Myocyte (in vitro differentiated cells): ENCODE measurements around the gene PRDM11. TPM values are rescaled to one million over a fixed set of nuclear protein-coding genes. Genes with fewer than 3 reads are reported as not detected.

Source experiments
- total RNA-seq: library from RNA; depleted of rRNA; stranded (reverse); fragments of >200 nt; gene quantifications from 2 replicates; pipeline ENCODE4 v1.2.3, GENCODE V29; 2014

The PRDM11 gene
- total RNA-seq, 1 donor from 2014 or later = 6.3 TPM

Other genes starting within 250 kb of the PRDM11 start
- gene TP53I11, start 195.8 kb upstream of the PRDM11 start, total RNA-seq = 26.1 and 33.4 TPM in 2 replicates
- 0.05 TPM in 1 of 2 replicates, not detected in the other for gene SYT13, start 139.7 kb downstream of the PRDM11 start, total RNA-seq